GM21515 (cell line): ENCODE results near the gene TRPM3.

ENCODE experiments used
- ATAC-seq: cut with Tn5 transposase; IDR thresholded peaks from one replicate; pipeline ENCODE4 v1.9.1; 2021; ENCODE audit not compliant: unreplicated experiment

Gene TRPM3

DNA sequence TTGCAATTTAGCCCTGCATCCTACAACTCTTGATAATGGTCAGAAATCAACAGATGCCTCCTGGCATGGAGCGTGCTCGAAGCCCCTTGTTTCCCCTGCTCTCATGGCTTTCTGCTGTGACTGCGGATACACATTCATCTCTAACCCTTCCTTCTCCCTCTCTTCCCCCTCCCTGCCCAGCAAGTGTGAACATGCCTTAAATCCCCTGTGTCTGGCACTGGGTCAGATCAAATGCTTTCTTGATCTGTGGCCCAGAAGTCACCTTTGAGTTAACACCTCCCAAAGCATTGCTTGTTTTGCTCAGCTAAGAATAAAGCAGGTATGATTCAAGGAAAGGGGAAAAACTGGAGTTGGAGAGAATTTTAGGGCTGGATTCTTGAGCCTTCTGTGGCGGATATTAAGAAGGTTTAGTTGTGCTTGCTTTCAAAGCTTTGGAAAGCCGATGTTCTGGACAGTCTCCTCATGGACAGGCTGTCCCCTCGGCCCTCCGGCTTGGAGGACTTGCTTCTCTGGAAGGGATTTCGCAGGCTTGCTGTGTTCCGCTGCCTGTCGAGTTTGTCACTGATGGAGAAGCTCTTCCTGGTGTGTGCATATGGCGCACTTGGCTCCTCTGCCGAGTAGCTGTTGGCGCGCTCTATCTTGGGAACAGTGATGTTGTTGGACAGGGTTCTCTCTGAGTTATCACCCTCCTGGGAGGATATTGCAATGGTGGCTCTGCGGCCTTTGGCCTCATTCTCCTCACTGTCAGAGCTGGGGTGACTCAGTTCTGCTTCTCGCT lies 585.7 kb downstream of the TRPM3 start:
- no peak for ATAC-seq

DNA sequence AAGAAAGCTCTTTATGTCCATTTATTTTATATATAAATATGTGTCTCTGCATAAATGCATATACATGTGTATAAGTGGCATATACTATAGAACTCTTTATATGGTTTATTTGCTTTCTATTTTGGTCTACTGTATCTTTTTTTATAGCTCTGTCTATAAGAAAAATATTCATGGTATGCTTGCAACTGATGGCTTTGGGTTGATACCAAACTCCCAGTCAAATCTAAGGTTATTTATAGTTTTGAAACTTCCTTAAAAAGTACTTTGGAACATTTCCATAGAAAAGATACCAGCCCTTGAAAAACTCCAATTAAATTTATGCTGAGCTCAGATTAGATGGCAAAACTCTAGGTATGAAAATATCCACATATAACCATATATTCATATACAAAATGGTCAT lies 587.0 kb downstream of the TRPM3 start:
- no peak for ATAC-seq

DNA sequence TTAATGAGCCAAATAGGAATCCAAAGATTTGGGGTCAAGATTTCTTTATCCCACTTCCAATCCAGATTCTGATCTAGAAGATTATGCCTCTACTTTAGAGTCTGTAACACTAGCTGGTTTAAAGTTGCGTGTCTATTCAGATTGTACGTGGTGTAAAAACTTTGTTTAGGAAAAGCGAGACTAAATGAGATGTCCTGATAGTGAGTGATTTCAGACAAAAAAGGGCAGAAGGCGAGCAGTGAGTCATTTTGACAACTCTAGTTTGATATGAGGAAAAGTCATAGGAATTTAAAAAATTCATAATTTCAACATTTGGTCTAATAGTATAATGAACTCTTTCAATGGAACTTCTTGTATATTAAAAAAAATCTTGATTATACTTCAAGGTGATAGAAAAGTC lies 587.4 kb downstream of the TRPM3 start:
- no peak for ATAC-seq

DNA sequence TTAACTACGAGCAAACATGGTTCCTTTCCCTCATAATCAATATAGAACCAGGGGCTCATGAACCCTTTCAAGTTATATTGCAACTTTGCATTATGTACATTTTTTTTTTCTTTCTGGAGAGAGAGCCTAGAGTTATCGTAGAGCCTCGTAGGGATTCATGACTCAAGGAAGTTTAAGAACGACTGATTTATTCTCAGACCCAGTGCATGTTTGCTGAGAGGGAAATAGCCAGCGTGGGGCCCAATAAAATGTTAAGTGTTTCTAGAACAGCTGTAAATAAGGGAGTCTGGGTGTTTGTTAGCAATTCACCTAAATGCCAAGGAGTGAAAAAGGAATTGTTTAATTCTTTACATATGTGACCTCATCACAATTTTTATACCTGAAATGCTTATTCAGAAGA lies 587.9 kb downstream of the TRPM3 start:
- no peak for ATAC-seq

DNA sequence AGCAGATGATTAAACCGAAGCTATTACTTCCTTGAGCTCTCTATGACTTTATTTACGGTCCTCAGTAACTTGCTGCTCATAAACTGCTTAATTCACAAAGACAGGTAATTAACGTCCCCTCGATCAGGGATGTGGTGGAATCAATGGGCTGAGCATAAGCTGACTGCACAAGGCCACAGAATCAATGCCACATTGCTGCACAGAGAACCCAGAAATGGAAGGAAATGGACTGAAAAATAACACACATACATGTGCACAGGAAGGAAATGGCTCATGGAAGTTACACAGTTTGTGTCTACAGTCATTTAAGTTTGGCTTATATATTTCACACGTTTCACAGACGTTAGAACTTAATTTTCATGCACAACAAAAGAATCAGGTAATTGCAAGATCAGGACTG lies 588.7 kb downstream of the TRPM3 start:
- ATAC-seq, result no peak

DNA sequence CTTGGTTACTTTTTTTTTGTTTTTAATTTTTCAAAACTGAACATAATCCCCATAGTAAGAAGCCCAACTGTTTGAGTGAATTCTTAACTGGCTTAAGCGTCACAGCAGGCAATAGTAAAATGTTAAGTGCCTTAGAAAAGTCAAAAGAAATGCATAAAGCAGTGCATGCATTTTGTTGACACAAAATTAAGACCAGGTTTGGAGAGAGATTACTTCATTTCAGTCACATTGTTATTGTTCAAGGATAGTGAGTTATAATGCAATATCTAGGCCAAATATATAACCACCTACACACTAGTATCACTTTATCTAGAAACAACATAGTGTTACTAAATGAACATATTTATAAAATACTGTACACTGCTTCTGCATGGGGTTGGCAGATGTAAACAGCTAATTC lies 590.1 kb downstream of the TRPM3 start:
- no peak for ATAC-seq

DNA sequence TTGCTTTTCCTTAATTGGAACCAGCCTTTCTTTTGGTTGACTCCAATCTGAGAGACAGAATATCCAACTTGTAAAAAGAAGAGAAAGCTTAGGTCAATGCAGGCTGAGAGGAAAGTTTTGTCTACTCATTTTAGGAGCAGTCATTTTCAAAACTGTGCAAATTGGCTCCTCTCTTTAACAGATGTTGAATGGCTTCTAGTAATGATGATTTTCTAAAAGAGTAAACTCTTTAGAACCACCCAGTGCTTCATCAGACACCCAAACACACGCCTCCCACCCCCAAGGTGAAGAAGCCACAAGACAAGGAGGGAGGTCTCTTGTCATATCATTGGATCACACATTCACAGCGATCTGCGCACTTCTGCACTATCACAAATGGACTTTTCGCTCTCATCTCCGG lies 590.7 kb downstream of the TRPM3 start:
- ATAC-seq, result no peak

DNA sequence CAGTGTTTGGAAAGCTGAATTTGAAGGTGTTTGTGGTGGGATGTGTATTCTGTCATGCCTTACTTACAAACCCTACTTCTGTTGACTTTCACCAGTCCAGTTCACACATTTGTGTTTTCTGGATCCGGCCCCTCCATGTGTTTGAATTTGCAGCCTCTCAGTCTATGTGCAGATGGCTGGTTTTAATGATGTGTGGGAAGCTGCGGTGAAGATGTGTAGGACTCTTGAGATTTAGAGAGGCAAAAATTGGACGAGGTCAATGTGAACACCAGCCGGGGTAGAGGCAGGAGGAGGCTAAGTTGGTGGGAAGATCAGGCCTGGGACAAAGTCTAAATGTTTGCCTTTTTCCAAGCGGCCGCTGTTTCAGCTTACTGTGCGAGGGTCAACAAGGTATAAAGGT lies 591.6 kb downstream of the TRPM3 start:
- no peak for ATAC-seq

DNA sequence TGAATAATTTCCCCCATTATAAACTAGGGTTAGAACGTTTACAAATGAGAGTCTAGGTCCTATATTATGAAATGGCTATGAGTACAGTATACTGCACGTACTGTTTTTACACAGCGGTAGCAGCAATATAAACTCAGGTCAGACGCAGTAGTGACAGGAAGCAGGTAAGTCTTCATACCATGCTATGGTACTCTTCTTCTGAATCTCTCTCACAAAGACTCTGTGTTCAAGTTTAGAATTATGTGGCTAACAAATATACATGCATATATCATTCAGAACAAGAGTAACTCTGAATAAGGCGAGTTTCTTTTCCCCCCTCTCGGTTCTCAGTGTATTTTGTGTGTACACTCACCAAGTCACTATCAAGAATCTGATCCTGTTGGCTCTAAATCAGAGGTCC lies 592.0 kb downstream of the TRPM3 start:
- ATAC-seq, result no peak

DNA sequence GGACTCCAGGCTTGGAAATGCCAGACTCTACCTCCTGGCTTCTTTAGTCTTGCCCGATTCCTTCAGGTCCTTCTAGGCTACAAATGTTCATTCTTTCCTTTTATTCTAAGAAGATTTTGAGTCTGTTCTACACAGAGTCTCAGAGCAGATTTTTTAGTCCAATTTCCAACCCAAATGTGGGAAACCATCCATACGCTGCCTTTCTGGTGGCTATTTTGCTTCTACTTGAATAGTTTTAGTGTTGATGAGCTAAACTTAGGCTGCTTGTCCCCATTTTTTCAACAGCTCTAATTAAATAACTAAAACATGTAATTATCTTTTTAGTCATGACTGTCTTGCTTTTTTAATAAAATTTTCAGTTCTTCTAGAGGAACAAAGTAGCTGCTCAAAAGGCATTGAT lies 594.5 kb downstream of the TRPM3 start:
- ATAC-seq, result no peak

DNA sequence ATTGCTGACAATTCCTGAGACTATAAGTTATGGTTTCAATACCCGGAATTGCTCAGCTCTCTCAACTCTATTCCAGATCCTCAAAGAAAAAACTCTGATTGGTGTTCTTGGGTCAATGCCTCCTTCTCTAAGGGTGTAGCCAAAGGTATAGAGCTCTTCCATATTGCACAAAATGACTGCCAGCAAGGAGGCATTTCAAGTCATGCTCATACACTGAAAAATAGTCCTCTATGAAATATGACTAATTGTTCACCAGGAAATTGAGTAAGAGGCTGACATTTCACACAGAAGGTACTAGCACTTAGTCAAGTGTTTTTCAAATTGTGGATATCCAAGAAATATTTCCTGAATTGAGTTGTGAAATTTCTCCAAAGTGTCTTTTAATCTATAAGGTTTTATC lies 595.9 kb downstream of the TRPM3 start:
- ATAC-seq, result no peak

DNA sequence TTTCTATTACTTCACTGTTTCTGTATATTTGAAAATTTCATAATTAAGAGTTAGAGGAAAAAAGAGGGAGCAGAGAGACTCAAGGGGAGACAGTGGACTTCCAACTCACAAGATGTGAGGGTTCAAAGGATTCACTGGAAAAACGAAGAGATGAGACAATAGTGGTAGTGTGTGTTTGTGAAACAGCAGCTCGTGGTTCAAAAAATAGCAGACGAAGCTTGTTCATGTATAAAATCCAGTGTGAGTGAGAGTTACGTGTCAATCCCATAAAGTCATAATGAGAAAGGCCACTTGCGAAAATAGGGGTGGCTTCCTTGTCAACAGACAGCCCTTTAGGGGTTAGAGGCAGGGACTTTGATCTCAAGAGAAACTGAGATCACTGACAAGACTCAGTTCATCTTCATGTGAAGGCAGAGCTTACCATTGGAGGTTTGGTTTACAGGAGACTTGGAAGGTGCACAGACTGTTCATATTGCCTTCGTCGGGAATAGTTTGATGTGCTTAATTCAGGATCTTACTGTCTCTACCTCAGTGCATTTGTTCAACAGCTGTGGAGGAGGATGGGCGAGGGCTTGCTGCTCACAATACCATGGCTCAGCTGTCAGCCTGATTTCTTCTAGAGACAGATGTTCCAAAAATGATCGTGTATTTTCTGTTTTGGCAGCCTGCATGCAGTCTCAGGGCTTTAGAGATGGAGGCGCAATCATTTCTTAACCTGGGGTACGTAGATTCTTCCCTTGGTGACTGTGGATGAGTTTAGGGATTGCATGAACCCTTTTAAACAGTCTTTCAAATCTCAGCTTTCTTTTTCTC lies 601.3 kb downstream of the TRPM3 start:
- ATAC-seq, result peak; percentile 78

DNA sequence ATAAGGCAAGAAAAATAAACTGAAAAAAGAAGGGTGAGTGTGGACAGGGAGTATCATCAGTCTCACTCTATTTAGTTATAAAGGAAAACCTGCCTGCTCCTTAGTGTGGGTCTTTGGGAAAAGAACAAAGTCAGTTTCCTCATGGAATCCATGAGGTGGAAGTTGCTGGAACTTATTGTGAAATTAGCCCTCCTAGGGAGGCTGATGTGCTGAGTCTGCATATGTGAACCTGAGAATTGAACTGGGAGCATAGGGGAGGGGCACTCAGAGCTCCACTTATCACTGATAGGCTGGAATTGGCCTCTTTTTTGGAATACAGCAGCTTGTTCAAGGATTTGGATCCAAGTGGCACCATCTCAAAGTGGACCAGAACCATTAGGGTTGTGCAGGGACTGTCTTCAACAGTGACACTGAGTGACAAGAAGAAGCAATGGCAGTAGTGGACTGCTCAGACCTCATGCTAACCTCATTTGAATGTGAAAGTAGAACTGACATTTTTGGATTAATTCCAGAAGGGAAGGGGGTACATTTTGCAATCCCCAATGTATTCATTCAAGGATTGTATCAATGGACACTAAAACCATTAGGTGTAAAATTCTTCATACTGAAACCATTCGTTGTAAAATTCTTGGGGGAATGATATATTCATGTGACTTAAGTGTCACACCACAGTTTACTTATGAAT lies 603.4 kb downstream of the TRPM3 start:
- ATAC-seq, result no peak

DNA sequence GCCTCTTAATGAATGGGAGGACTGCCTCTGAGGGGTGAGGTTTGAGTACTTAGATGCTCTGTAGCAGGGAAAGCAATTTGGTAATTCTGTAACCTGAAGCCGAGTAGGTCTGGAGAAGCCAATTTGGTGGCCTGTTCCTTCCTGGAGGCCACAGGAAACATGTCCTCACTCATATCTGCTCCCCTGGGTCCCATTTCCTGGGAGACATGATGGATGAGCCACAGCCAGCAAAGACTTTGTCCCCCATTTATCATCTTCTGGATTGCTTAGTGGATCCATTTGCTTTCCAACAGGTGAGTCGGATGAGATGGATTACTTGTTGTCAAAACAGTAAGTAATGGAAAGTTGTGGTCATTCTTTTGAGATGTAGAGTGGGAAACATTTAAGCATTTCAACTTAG lies 607.1 kb downstream of the TRPM3 start:
- ATAC-seq, result no peak

DNA sequence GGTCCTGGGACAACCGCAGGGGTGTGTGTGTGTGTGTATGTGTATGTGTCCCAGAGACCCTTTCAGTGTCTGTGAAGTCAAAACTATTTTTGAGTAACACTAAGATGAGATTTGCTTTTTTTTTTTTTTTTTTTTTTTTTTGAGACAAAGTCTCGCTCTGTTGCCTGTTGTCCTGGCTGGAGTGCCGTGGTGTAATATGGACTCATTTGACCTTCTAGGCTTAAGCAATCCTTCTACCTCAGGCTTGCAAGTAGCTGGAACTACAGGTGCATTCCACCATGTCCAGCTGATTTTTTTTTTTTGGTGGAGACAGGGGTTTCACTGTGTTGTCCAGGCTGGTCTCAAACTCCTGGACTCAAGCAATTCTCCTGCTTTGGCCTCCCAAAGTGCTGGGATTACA lies 609.6 kb downstream of the TRPM3 start:
- ATAC-seq, result no peak

DNA sequence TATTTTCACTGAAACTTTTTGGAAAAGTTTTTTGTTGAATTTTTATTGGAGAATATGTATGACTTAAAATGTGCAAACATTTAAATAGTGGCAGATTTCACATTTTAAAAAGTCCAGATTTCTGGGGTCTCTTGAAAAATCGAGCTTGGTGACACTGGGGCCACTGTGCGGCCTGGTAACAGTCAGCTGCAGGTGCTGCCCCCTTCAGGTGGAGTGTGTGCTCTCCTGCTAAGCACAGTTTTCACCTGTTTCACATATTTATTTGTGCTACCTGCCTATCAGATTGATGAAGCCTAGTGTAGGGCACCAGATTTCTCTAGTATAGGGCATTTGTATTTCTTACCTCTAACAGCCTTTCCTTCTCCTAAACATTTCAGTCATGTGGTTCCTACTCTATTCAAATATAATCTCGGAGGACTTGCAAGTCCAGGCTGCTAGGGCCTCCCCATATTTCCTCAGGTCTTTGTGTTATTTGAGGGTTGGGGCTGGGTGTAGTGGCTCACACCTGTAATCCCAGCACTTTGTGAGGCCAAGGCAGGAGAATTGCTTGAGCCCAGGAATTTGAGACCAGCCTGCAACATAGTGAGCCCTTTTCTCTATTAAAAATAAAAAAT lies 611.2 kb downstream of the TRPM3 start:
- no peak for ATAC-seq

DNA sequence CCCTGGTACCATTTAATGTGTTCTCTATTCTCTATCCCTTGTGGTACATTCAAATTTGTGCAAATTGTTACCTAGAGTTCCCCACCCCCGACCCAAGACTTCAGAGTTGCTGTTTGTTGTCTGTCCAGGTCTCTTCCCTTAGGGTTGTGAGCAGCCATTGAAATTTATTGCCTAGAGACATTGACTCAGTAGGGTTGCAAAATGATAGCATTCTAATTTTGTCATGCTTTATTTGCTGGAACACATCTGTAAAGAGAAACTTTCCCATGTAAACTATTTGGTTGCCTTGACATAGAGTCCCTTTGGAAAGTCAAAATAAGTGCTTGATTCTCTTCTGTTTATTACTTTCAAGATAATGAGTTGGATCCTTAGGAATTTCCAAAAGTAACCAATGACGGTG lies 615.3 kb downstream of the TRPM3 start:
- ATAC-seq, result no peak

DNA sequence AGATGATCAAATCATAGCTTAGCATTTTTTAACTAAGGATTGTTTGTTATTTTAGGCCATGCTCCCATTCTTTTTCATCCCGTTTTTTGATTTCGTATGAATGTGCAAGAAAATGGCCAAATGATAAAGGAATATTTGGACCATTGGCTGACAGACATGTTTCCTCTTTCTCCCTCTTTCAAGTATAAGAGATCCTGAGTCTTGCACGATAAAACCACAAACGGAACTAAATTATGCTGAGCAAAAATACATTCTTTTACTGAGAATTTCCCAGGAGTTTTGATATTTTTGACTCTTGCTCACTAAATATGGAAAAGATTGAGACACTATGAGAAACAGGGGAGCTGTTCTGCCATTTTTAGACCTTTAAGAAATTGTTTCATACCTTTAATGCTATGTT lies 616.6 kb downstream of the TRPM3 start:
- ATAC-seq, result no peak

DNA sequence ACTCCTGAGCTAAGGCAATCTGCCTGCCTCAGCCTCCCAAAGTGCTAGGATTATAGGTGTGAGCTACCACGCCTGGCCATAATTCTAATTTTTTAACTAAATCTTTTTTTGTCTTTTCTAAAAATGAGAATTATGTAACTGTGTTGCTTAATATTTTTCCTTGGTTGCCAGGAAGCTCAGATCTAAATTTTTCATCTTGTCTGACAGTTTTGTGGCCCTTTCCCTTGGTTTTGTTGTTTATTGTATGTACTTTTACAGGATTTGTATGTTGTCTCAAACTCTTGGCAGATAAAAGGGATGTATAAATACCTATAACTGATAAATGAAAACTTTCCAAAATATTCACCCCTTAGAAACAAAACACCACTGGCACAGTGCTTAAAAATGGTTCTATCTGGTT lies 618.7 kb downstream of the TRPM3 start:
- ATAC-seq, result no peak

DNA sequence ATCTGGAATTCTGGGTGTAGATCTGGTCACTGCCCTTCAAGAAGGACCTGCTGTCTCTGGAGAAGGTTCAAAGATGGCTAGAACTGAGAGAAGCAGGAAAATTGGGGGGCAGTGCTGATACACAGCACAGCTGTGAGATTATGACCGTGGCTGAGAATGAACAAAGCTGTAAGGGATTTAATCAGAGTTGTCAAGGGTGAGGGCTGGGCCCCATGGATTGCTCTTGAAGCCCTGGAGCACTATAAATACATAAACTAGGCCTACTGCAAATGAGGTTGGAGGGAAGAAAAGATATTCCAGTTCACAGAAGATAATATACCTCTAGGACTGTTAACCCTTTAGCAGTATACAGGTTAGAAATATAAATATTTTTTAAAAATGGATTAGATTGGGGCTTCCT lies 620.6 kb downstream of the TRPM3 start:
- no peak for ATAC-seq

DNA sequence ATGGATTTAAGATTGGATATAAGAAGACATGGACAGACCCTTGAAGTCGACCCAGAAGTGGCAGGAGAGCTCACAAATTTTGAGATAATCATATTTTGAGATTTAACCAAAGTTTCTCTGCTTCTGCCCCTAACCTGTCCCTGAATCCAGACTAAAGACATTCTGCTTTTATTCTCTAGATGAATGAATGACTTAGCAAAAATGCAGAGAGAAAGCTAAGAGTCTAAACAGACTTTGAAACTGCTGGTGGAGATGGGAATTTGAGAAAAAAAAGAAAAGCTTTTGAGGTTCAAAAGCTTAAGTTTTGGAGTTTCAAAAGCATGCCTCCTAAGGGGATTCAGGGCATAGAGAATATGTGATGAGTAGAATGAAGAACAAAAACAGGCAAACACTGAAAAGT lies 621.8 kb downstream of the TRPM3 start:
- ATAC-seq, result no peak

DNA sequence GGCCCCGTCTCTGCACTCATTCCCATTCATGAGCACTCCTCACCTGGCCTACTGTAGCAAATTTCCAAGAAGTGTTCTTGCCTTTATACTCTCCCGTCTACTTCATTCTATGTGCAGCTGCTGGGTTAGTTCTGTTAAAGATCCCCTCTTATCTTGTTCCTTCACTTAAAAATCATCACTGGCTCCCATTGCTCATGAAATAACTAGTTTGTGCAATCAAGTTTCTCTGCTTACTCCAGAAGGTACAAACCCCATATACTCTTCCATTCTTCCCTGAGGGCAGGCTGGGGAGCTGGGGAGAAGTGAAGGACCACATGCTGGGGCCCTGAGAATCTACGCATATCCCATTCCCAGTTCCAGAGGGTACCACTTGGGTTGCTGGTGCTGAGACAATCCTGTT lies 622.6 kb downstream of the TRPM3 start:
- no peak for ATAC-seq
